HepG2 (cell line): ENCODE measurements around the gene GNG7. TPM values are rescaled to one million over a fixed set of nuclear protein-coding genes. Genes with fewer than 3 reads are reported as not detected.

Source experiments
- ATAC-seq: fragments of 200-7000 bp; cut with Tn5 transposase; 3 replicates; pipeline ENCODE4 v1.9.1; 2020; ENCODE audit warnings: mild to moderate bottlenecking, moderate library complexity
- BruUV-seq: library from RNA; stranded (reverse); fragments of 400-500 nt; replicated peaks from 2 replicates; lab custom pipeline; 2021; lab: Mats Ljungman, UMichigan
- CTCF ChIA-PET: fragments of 300-600 bp; formaldehyde crosslinking; extraction: SDS; loops from one replicate; lab custom pipeline; 2021; ENCODE audit warnings: low total read pairs, inconsistent platforms, low intra/inter-chr PET ratio; lab: Yijun Ruan, JAX
- POLR2A ChIA-PET: fragments of 350-600 bp; sonication (Branson Sonifier 250); formaldehyde crosslinking; loops from one replicate; lab custom pipeline; 2020; ENCODE audit warnings: antibody characterized with exemption, inconsistent platforms; lab: Yijun Ruan, JAX
- DNase-seq: peaks from one replicate; pipeline ENCODE4 v3.0.0-alpha.2; 2015; ENCODE audit warnings: low spot score
- FAIRE-seq: peaks from 3 replicates; lab custom pipeline; 2011; peaks lifted over from hg19 to GRCh38; lab: Jason Lieb, UNC
- H2AFZ ChIP-seq: one replicate; pipeline ENCODE4 v1.6.1; 2011; ENCODE audit warnings: low read length, inconsistent platforms
- H3K27ac ChIP-seq: fragments of 300-600 bp; 3 replicates; pipeline ENCODE4 v1.8.0; 2011; ENCODE audit warnings: mixed run types, mild to moderate bottlenecking, mixed read lengths, low read length, inconsistent platforms; ENCODE audit not compliant: insufficient read depth; ENCODE audit errors: extremely low read length
- H3K27me3 ChIP-seq, 2 experiments: fragments of 200-600 bp in 1 of 2; 2 replicates in 1 of 2; 3 replicates in 1 of 2; pipeline versions ENCODE4 v1.6.0 to v1.8.0; 2011; ENCODE audit warnings: low read length in 2 of 2, mild to moderate bottlenecking in 2 of 2, moderate library complexity in 2 of 2, inconsistent platforms in 1 of 2; ENCODE audit not compliant: insufficient read depth in 2 of 2, control insufficient read depth in 1 of 2
- H3K36me3 ChIP-seq, 2 experiments: fragments of 200-600 bp in 1 of 2; replicated peaks in 1 of 2; 2 replicates in 1 of 2; 3 replicates in 1 of 2; pipeline versions ENCODE4 v1.5.1 to v1.8.0; 2011; ENCODE audit warnings: low read length in 2 of 2, inconsistent platforms in 1 of 2; ENCODE audit not compliant: insufficient read depth in 2 of 2, control insufficient read depth in 1 of 2
- H3K4me1 ChIP-seq: 2 replicates; pipeline ENCODE4 v1.5.1; 2012; ENCODE audit warnings: low read length, inconsistent platforms; ENCODE audit not compliant: insufficient read depth
- H3K4me2 ChIP-seq: 2 replicates; pipeline ENCODE4 v1.6.0; 2011; ENCODE audit warnings: low read depth, low read length, inconsistent platforms
- H3K4me3 ChIP-seq, 3 experiments: fragments of 200-600 bp in 1 of 3; sonication (generic), shearing (Covaris generic) in 1 of 3; replicated peaks in 1 of 3; 2 replicates each; pipeline ENCODE4 v1.5.1; 2011 to 2016; ENCODE audit warnings: low read length in 3 of 3, inconsistent platforms in 2 of 3, low read depth in 2 of 3, mild to moderate bottlenecking in 2 of 3, control low read depth in 1 of 3, mixed read lengths in 1 of 3; ENCODE audit not compliant: insufficient read depth in 1 of 3
- H3K79me2 ChIP-seq: one replicate; pipeline ENCODE4 v1.6.1; 2011; ENCODE audit warnings: low read length, inconsistent platforms; ENCODE audit not compliant: insufficient read depth
- H3K9ac ChIP-seq: 2 replicates; pipeline ENCODE4 v1.6.0; 2011; ENCODE audit warnings: mild to moderate bottlenecking, low read depth, low read length, inconsistent platforms; ENCODE audit not compliant: insufficient read depth
- H3K9me3 ChIP-seq: 2 replicates; pipeline ENCODE4 v1.5.1; 2012; ENCODE audit warnings: mild to moderate bottlenecking, low read length
- H4K20me1 ChIP-seq: 2 replicates; pipeline ENCODE4 v1.6.0; 2011; ENCODE audit warnings: inconsistent platforms, mild to moderate bottlenecking, low read length, moderate library complexity; ENCODE audit not compliant: insufficient read depth
- DNMT3B ChIP-seq: conservative IDR thresholded peaks from 2 replicates; pipeline ENCODE4 v1.6.1; 2016; ENCODE audit warnings: missing biosample characterization, control low read depth
- EED ChIP-seq: sonication (generic); formaldehyde crosslinking; IDR thresholded peaks from 2 replicates; pipeline ENCODE4 v1.5.0; 2020; ENCODE audit warnings: mild to moderate bottlenecking, missing genetic modification reagents
- GABPA ChIP-seq, 2 experiments: IDR thresholded peaks; 2 replicates each; pipeline ENCODE4 v1.6.1; 2011 to 2016; ENCODE audit warnings: low read depth in 2 of 2, low read length in 1 of 2, missing biosample characterization in 1 of 2, missing genetic modification characterization in 1 of 2
- HMG20B ChIP-seq: conservative IDR thresholded peaks from 2 replicates; pipeline ENCODE4 v1.6.1; 2016; ENCODE audit warnings: missing genetic modification reagents, missing compliant biosample characterization
- LBX2 ChIP-seq: sonication (generic); formaldehyde crosslinking; IDR thresholded peaks from 2 replicates; pipeline ENCODE4 v1.5.0; 2020; ENCODE audit warnings: missing genetic modification reagents, mild to moderate bottlenecking, borderline replicate concordance
- NFYC ChIP-seq: IDR thresholded peaks from 2 replicates; pipeline ENCODE4 v1.6.1; 2016; ENCODE audit warnings: missing genetic modification reagents, missing compliant biosample characterization
- NONO ChIP-seq, 2 experiments: fragments of 450-650 bp in 1 of 2; sonication (generic) in 1 of 2; formaldehyde crosslinking in 1 of 2; IDR thresholded peaks in 1 of 2; conservative IDR thresholded peaks in 1 of 2; 2 replicates each; pipeline versions ENCODE4 v1.6.1 to v1.8.0; 2017 to 2022; ENCODE audit warnings: mild to moderate bottlenecking in 1 of 2, missing genetic modification reagents in 1 of 2, moderate library complexity in 1 of 2
- SMAD1 ChIP-seq: sonication (generic); formaldehyde crosslinking; IDR thresholded peaks from 2 replicates; pipeline ENCODE4 v1.4.0; 2020; ENCODE audit warnings: missing genetic modification reagents, low read depth, mild to moderate bottlenecking, borderline replicate concordance
- SP140L ChIP-seq: sonication (generic); formaldehyde crosslinking; IDR thresholded peaks from 2 replicates; pipeline ENCODE4 v1.4.0; 2020; ENCODE audit warnings: missing genetic modification reagents, borderline replicate concordance
- SUZ12 ChIP-seq: fragments of 150-350 bp; IDR thresholded peaks from 2 replicates; pipeline ENCODE4 v1.6.1; 2014; ENCODE audit warnings: low read depth, low read length
- ZC3H4 ChIP-seq: sonication (generic); formaldehyde crosslinking; IDR thresholded peaks from 2 replicates; pipeline ENCODE4 v1.4.0; 2020; ENCODE audit warnings: missing genetic modification reagents, borderline replicate concordance
- ZNF207 ChIP-seq: fragments of 450-650 bp; IDR thresholded peaks from 2 replicates; pipeline ENCODE4 v1.6.1; 2016; ENCODE audit warnings: antibody characterized with exemption, borderline replicate concordance
- ZNF367 ChIP-seq: sonication (generic); formaldehyde crosslinking; IDR thresholded peaks from 2 replicates; pipeline ENCODE4 v1.4.0; 2020; ENCODE audit warnings: missing genetic modification reagents, borderline replicate concordance
- ZNF496 ChIP-seq: sonication (generic); formaldehyde crosslinking; IDR thresholded peaks from 2 replicates; pipeline ENCODE4 v1.8.1; 2023; ENCODE audit warnings: mild to moderate bottlenecking, moderate library complexity, missing genetic modification reagents; ENCODE audit not compliant: insufficient replicate concordance
- ZNF563 ChIP-seq: sonication (generic); formaldehyde crosslinking; IDR thresholded peaks from 2 replicates; pipeline ENCODE4 v1.8.0; 2022; ENCODE audit warnings: mild to moderate bottlenecking, moderate library complexity, missing genetic modification reagents
- ZNF781 ChIP-seq: sonication (generic); formaldehyde crosslinking; IDR thresholded peaks from 2 replicates; pipeline ENCODE4 v1.5.1; 2020; ENCODE audit warnings: borderline replicate concordance, mild to moderate bottlenecking, missing genetic modification reagents; ENCODE audit errors: not compliant biosample characterization
- WGBS: methylation state at CpG from one replicate; pipeline ENCODE4 v1.1.6; 2017; ENCODE audit warnings: low lambda C conversion rate; 5-methylcytosine and 5-hydroxymethylcytosine counted together
- in situ Hi-C: cut with HindIII; loops from 2 replicates; pipeline ENCODE4 v1.10.0; 2017; ENCODE audit warnings: low pct_unique_long_range_greater_than_20kb; ENCODE audit not compliant: extremely low pct_ligation_motif_present
- intact Hi-C: fragments of 100-400 bp; cut with micrococcal nuclease; formaldehyde crosslinking; loops from one replicate; pipeline ENCODE4 v1.10.0; 2022; ENCODE audit not compliant: unreplicated experiment
- polyA plus RNA-seq, 8 experiments: library from polyadenylated mRNA; depleted of rRNA in 3 of 8; stranded (reverse) in 7 of 8; unstranded in 1 of 8; fragments of >200 nt; fragmentation: Illumina TruSeq in 4 of 8; extraction: Trizol in 4 of 8; gene quantifications; 2 replicates each; pipeline versions ENCODE4 v1.2.1 to v1.2.3, GENCODE V29; 2011 to 2016; ENCODE audit warnings: low read depth in 4 of 8, missing spikeins in 1 of 8, mixed read lengths in 1 of 8; ENCODE audit not compliant: insufficient read depth in 1 of 8
- total RNA-seq, 5 experiments: library from RNA; depleted of rRNA; stranded (reverse); fragments of >200 nt; fragmentation: Illumina TruSeq; extraction: Trizol; gene quantifications; 2 replicates each; pipeline ENCODE4 v1.2.3, GENCODE V29; 2016; ENCODE audit warnings: low read depth in 1 of 5
- TF ChIP-seq, protein P1 (sequence below): IDR thresholded peaks from 2 replicates; pipeline ENCODE4 v1.6.1; 2016; ENCODE audit warnings: mild to moderate bottlenecking, missing biosample characterization, missing genetic modification reagents

The GNG7 gene
- total and polyA plus RNA-seq, 2 of the 13 experiments (the other 11 are each of a cell fraction or from before 2014, with no cell fraction given), result 1.4 to 3.3 TPM

DNA sequence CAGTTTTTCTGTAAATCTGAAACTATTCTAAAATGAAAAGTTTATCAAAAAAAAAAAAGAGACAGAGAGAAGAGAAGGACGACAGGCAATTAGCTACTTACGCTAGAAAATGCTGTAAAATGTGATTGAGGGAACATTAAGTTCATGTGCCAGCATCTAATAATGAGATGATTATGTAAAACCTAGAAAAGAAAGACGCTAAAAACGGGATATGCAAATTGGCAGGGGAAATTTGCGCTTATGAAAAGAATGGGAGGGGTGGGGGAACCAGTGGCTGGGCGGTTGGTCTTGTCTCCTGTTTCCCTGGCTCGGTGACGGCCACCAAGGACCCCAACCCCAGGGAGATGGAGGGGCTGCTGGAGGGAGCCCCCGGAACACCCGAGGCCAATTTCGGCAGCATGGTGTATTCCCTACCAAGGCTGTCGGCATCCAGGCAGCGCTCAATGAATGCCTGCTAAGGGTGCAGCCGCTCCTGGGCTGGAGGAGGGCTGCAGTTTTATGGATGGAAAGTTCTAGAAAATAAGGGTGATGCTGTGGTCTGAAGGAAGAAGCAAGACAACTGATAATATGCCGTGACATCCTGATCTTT lies 34.2 kb downstream of the GNG7 start:
- ChIA-PET POLR2A (no interaction called here), CTCF (no interaction called here)
- H3K9me3 ChIP-seq, result no peaks in the 10 kb centered on the region
- H4K20me1 ChIP-seq, result no peaks in the 10 kb centered on the region
- no peak overlapping the region for H3K4me3 ChIP-seq
- ATAC-seq, result no peak
- no peak overlapping the region for H2AFZ ChIP-seq
- no peaks in the 10 kb centered on the region for H3K27me3 ChIP-seq
- intact Hi-C loops, result no loop called here
- 79% methylated on average over 15 of the region's 15 CpGs for WGBS
- no peaks in the 10 kb centered on the region for H3K36me3 ChIP-seq
- DNase-seq, result no peak
- peaks cover 19% of the 10 kb centered on the region; the same call in 1 of the 2 replicates for H3K4me1 ChIP-seq
- H3K27ac ChIP-seq, result no peak overlapping the region
- in situ Hi-C loops, result no loop called here
- no peak overlapping the region for H3K4me2 ChIP-seq
- FAIRE-seq, result no peak
- TF ChIP-seq NFYC, result no peak
- no peak for TF ChIP-seq GABPA (IDR thresholded peaks at IDR 0.05; ENCODE audit: low read depth, low read length)
- no peak for TF ChIP-seq GABPA (CRISPR knock-in tag; IDR thresholded peaks at IDR 0.05; ENCODE audit: low read depth)
- TF ChIP-seq SP140L (CRISPR knock-in tag), result no peak
- TF ChIP-seq SUZ12, result no peak
- TF ChIP-seq ZNF496 (CRISPR knock-in tag), result no peak
- no peak for TF ChIP-seq ZC3H4 (CRISPR knock-in tag)
- TF ChIP-seq ZNF781 (CRISPR knock-in tag), result no peak
- TF ChIP-seq, protein P1, sequence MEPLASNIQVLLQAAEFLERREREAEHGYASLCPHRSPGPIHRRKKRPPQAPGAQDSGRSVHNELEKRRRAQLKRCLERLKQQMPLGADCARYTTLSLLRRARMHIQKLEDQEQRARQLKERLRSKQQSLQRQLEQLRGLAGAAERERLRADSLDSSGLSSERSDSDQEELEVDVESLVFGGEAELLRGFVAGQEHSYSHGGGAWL (CRISPR knock-in tag), result no peak
- no peak for TF ChIP-seq SMAD1
- TF ChIP-seq DNMT3B, result no peak
- no peak for TF ChIP-seq ZNF563 (CRISPR knock-in tag)
- TF ChIP-seq ZNF207, result no peak
- TF ChIP-seq EED, result no peak
- no peak for TF ChIP-seq NONO (IDR thresholded peaks at IDR 0.05)
- no peak for TF ChIP-seq NONO (CRISPR knock-in tag; conservative IDR thresholded peaks at IDR 0.05)
- no peak for TF ChIP-seq ZNF367 (CRISPR knock-in tag)
- no peak for TF ChIP-seq LBX2 (CRISPR knock-in tag)
- no peak for TF ChIP-seq HMG20B (CRISPR knock-in tag)
- H3K9ac ChIP-seq, result no peak overlapping the region
- no peaks in the 10 kb centered on the region for H3K79me2 ChIP-seq
- BruUV-seq, result no TSS peak
